GM12801 (cell line): ENCODE data around the gene TMEM91.

Experiments
- TF ChIP-seq, protein P1 (sequence below): IDR thresholded peaks from one replicate; pipeline ENCODE4 v1.5.1; 2011; ENCODE audit warnings: control low read depth; ENCODE audit not compliant: insufficient read length; ENCODE audit errors: extremely low read depth

The TMEM91 gene

DNA sequence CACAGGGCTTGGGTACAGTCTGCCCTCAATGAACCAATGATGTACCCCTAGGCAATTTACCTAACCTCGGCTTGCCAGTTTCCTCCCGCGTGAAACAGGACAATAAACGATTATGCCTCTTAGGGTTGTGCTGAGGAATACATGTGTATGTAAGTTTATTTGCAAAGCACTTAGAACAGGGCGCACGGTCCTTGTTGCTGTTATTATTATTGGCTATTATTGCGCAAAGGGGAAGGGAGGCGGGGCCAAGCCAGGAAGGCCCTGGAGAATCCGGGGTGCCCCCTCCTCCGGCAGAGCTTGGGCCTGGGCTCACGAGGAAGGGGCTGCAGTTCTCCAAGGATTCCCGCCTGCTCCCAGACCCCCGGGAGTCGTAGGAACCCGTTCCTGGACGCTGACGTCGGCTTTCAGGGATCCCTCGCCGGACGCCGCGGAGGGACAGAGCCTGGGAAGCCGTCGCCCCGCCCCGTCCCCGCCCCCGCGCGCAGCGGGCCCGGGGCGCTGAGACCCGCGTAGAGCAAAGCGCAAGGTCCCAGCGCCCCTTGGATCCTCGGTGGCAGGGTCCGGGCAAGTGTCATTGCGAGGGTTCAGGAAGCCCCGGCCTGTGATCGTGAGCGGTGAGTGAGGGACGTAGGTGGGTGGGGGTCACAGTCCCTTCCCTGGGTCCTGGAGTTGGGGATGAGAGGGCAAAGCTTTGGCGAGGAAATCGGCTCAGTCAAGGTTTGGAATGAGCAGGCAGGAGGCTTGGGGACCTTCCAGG lies at the start of gene TMEM91:
TMEM91 (plus strand) TSS at position 293 of the 757 bp plus-strand sequence. CDS start 1,777 bp downstream, outside the sequence.
- TF ChIP-seq, protein P1, sequence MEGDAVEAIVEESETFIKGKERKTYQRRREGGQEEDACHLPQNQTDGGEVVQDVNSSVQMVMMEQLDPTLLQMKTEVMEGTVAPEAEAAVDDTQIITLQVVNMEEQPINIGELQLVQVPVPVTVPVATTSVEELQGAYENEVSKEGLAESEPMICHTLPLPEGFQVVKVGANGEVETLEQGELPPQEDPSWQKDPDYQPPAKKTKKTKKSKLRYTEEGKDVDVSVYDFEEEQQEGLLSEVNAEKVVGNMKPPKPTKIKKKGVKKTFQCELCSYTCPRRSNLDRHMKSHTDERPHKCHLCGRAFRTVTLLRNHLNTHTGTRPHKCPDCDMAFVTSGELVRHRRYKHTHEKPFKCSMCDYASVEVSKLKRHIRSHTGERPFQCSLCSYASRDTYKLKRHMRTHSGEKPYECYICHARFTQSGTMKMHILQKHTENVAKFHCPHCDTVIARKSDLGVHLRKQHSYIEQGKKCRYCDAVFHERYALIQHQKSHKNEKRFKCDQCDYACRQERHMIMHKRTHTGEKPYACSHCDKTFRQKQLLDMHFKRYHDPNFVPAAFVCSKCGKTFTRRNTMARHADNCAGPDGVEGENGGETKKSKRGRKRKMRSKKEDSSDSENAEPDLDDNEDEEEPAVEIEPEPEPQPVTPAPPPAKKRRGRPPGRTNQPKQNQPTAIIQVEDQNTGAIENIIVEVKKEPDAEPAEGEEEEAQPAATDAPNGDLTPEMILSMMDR = no peak

DNA sequence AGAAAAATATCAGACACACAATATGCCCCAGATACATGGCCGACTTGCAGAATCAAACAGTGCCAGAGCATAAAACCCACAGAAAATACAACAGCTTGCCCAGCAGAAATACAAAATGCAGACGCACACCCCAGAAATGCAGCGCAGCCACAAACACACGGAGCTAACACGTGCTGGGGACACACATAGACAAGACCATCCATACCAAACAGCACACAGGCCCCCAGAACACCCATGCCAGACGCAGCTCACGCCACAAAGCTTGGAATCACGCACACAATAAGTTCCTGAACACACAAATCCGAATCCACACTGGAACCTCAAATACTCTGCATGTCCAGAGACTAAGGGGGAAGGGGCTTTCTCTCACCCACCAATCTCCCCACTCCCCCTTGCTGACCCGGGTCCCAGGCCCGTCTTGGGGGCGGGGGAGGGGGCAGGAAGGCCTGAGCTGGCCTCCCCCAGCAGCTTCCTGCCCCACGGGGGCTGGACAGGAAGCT lies 49.2 kb upstream of the TMEM91 start:
- TF ChIP-seq, protein P1 = no peak

DNA sequence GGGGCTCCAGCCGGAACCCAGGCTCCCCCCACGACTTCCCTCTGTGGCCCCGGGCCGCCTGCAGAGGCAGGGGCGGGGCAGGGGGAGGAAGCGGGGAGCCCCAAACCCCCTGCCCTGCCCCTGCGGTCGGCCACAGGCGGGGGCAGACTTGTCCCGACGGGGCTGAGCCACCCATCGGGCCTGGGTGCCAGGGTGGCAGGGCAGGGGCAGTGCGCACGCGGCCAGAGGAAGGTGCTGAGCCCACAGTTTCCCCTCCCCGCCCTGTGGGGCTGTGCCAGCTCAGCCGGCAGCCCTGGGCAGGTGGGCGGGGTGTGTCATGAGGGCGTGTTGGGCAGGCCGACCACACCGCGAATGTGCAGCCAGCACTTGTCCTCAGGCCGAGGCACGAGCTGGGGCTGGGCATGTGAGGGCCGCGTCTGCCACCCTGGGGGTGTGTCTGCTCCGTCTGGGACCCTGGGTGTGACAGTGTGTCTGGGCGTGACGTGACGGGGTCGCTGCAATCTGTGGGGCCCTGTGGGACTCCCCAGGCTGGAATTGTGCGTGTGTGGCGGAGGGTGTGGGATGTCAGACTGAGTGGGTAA lies 48.7 kb upstream of the TMEM91 start:
- TF ChIP-seq, protein P1 = no peak

DNA sequence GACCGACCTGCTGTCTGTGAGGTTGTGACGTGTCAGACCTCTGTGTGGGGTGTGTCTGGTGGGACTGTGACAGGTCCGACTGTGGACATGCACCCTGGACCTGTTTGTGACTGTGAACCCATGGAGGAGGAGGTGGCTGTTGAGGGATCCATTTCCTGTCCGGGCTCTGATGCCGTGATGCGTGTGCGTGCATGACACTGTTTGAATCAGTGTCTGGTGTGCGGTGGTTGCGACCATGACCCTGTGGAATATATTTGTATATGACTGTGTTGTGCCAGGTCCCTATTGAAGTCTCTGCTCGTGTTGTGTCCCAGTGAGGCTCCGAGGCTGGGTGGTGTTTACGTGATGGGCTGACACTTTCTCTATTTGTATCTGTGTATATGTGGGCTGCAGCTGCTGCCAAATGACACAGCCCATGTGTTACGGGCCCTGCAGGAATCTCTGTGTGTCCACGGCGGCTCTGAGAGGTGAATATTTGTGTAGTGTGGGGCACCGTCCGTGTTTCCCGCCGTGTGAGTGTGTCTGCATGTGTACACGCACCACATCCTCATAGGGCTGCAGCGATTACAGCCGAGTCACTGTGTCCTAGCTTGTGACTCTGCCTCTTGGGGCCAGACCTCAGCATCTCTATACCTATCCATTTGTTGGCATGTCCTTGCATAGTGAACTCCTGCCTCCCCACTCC lies 48.0 kb upstream of the TMEM91 start:
- TF ChIP-seq, protein P1 = no peak

- TF ChIP-seq, protein P1 = no peak
These were observed 47.5 kb upstream of the TMEM91 start for GRCh38 chr19:41328842-41329225.

GRCh38 chr19:41330481-41330880 lies 45.9 kb upstream of the TMEM91 start:
- TF ChIP-seq, protein P1 = no peak

- TF ChIP-seq, protein P1 = no peak
These were observed 45.2 kb upstream of the TMEM91 start for GRCh38 chr19:41330946-41331678.
